GM12875 (cell line): ENCODE results near the gene MBNL1.

Experiments
- H3K4me3 ChIP-seq: one replicate; pipeline ENCODE4 v1.5.1; 2011; ENCODE audit warnings: low read depth, low read length, control low read depth
- CTCF ChIP-seq: IDR thresholded peaks from 2 replicates; pipeline ENCODE4 v1.5.1; 2011; ENCODE audit warnings: low read depth, mild to moderate bottlenecking, control low read depth, inconsistent platforms, low read length, moderate library complexity, borderline replicate concordance; ENCODE audit not compliant: insufficient read depth

MBNL1 gene

GRCh38 chr3:152241142-152242017 lies 27.3 kb upstream of the MBNL1 start:
- TF ChIP-seq CTCF, result no peak

GRCh38 chr3:152243301-152243711 lies 25.4 kb upstream of the MBNL1 start:
- no peak for TF ChIP-seq CTCF
- peak overlapping the region; percentile 52 for H3K4me3 ChIP-seq

More at GRCh38 chr3:152241142-152242017, 27.3 kb upstream of the MBNL1 start:
- no peak overlapping the region for H3K4me3 ChIP-seq

GRCh38 chr3:152243721-152244516 lies 24.8 kb upstream of the MBNL1 start:
- peak overlapping the region; percentile 52 for H3K4me3 ChIP-seq
- TF ChIP-seq CTCF, result no peak

- H3K4me3 ChIP-seq, result no peak overlapping the region
- no peak for TF ChIP-seq CTCF
These were observed 24.2 kb upstream of the MBNL1 start for GRCh38 chr3:152244517-152244888.

GRCh38 chr3:152245498-152246170 lies 23.1 kb upstream of the MBNL1 start:
- H3K4me3 ChIP-seq, result peak overlapping the region; percentile 31
- TF ChIP-seq CTCF, result no peak

- no peak for TF ChIP-seq CTCF
- no peak overlapping the region for H3K4me3 ChIP-seq
These were observed 16.8 kb upstream of the MBNL1 start for GRCh38 chr3:152251916-152252315.
